H54 (cell line): Measurements from ENCODE around the gene TXNIP.

Experiments used
- DNase-seq: peaks from one replicate; pipeline ENCODE4 v3.0.0; 2011; ENCODE audit warnings: low spot score, mixed read lengths; ENCODE audit not compliant: insufficient read length
- FAIRE-seq: peaks from 3 replicates; lab custom pipeline; 2011; peaks lifted over from hg19 to GRCh38; lab: Jason Lieb, UNC
- POLR2A ChIP-seq: IDR thresholded peaks from 2 replicates; pipeline ENCODE4 v1.6.1; 2011; ENCODE audit warnings: low read depth, mild to moderate bottlenecking, low read length

Gene TXNIP

GRCh38 chr1:145983960-145984830, 12.2 kb downstream of the TXNIP start:
- DNase-seq, result no peak
- no peak for TF ChIP-seq POLR2A
- no peak for FAIRE-seq

GRCh38 chr1:145983206-145983675, 13.1 kb downstream of the TXNIP start:
- no peak for FAIRE-seq
- DNase-seq, result no peak
- TF ChIP-seq POLR2A, result no peak

GRCh38 chr1:145982010-145982723, 14.2 kb downstream of the TXNIP start:
- no peak for DNase-seq
- FAIRE-seq, result no peak
- TF ChIP-seq POLR2A, result no peak

- no peak for FAIRE-seq
- DNase-seq, result no peak
- TF ChIP-seq POLR2A, result no peak
Measured at GRCh38 chr1:145980457-145980994, 15.9 kb downstream of the TXNIP start.

- DNase-seq (no peak), FAIRE-seq (no peak)
- no peak for TF ChIP-seq POLR2A
Measured at GRCh38 chr1:145979746-145980456, 16.5 kb downstream of the TXNIP start.

GRCh38 chr1:145978854-145979745, 17.3 kb downstream of the TXNIP start:
- DNase-seq (peak; percentile 86), FAIRE-seq (peak; percentile 74)
- TF ChIP-seq POLR2A, result peak; percentile 16; the same call in 1 of the 2 replicates

- no peak for TF ChIP-seq POLR2A
- no peak for FAIRE-seq
- no peak for DNase-seq
Measured at GRCh38 chr1:145978471-145978853, 17.9 kb downstream of the TXNIP start.

- peak; percentile 78 for FAIRE-seq
- DNase-seq, result no peak
- no peak for TF ChIP-seq POLR2A
Measured at GRCh38 chr1:145977486-145978470, 18.6 kb downstream of the TXNIP start.

GRCh38 chr1:145977016-145977415, 19.4 kb downstream of the TXNIP start:
- FAIRE-seq (no peak), DNase-seq (no peak)
- no peak for TF ChIP-seq POLR2A

GRCh38 chr1:145975216-145975615, 21.2 kb downstream of the TXNIP start:
- FAIRE-seq (no peak), DNase-seq (no peak)
- TF ChIP-seq POLR2A, result no peak

- TF ChIP-seq POLR2A, result no peak
- FAIRE-seq, result no peak
- DNase-seq, result no peak
Measured at GRCh38 chr1:145974721-145975120, 21.7 kb downstream of the TXNIP start.
